NCI-H748 (cell line): ENCODE results near the gene TICAM1.
"Not testable (repeated sequence)": the region's sequence is repeated elsewhere in the genome, so short reads cannot be mapped to it uniquely, and the experiment has no call there.

Source experiments
- DNase-seq: peaks from one replicate; lab custom pipeline; 2025; ENCODE audit not compliant: unreplicated experiment; lab: John Stamatoyannopoulos, UW

The TICAM1 gene

GRCh38 chr19:4845975-4846374 lies 14.5 kb upstream of the TICAM1 start:
- DNase-seq: not testable (repeated sequence)

DNA sequence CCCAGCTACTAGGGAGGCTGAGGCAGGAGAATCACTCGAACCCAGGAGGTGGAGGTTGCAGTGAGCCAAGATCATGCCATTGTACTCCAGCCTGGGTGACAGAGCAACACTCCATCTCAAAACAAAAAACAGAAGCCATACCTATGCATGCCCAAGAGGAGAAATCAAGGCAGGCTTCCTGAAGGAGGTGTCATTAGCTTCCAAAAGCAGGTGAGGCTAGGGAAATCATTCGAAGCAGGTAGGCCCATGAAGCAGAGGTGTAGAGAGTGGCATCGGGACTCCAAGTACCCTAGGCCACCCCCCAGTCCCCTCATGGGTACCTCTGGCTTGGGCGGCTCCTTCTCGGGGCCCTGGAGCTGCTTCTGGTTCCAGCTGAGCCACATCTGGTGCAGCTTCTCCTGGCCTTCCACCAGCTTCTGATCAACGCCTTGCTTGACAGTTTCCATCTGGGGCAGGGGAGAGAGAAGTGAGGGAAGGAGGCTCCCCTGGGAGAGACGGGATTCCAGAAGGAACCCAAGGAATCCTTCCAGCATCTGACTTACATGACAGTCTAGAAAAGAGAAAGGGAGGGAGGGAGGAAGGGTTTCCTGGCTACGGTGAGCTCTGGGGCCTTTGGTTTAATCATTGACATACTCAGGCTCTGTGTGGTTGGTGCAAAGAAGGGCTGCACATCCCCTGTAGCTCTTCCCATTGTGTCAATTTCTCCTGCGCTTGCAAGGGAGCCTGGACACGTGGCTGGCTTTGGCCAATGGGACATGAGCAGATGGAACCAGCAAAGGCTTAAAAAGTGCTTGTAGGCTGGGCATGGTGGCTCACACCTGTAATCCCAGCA lies 13.1 kb upstream of the TICAM1 start:
- DNase-seq: no peak

- DNase-seq: no peak
Observed at GRCh38 chr19:4843647-4843965, 12.1 kb upstream of the TICAM1 start.

GRCh38 chr19:4839192-4839591 lies 7.7 kb upstream of the TICAM1 start:
- DNase-seq: no peak

DNA sequence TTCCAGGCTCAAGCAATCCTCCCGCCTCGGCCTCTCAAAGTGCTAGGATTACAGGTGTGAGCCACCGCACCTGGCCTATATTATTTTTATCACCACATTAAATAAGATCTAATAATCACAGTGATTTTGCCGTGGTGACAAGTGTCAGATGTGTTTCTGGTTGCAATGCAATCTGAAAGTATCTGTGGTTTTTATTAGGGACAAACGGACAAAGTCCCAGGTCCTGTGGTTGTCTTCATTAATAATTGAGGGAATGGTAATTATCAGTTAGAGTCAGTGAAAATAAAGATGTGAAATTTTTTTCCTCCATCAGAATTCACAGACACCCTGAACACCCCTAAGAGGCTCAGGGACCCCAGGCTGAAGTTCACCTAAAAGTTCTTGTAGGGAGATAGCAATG lies 1.3 kb upstream of the TICAM1 start:
- no peak for DNase-seq

GRCh38 chr19:4831979-4832340 lies 448 bp upstream of the TICAM1 start:
- DNase-seq: not testable (repeated sequence)

DNA sequence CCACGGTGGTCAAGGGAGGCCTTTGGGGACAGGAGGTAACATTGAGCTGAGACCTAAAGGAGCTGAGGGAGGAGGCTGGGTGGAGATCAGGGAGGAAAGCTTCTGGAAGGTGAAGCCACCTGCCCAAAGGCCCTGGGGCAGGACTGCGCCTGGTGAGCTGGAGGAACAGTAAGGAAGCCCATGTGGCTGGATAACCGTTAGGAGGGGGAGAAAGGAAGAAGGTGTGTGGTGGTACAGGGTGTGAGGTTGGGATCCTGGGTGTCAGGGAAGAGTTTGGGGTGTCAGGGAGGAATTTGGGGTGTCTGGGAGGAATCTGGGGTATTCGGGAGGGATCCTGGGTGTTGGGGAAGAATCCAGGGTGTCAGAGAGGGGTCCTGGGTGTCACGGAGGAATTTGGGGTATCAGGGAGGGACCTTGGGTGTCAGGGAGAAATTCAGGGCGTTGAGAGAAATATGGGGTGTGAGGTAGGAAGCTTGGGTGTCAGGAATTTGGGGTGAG lies 695 bp downstream of the TICAM1 start:
- no peak for DNase-seq

DNA sequence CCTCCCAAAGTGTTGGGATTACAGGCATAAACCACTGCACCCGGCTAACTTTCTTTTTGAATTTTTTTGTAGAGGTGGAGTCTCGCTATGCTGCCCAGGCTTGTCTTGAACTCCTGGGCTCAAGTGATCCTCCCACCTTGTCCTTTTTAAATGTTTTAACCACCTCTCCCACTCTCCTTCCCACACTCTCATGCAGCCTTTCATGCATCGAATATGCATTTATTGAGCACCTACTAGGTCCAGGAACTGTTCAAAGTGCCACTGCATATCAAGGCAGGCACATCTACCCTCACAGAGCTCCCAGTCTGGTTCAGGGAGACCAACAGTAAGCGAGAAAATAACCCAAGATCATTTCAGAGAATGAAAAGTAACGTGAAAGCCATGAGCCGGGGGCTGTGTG lies 1.2 kb downstream of the TICAM1 start:
- DNase-seq: no peak

- DNase-seq: no peak
Observed at GRCh38 chr19:4829001-4829712, 2.4 kb downstream of the TICAM1 start.

DNA sequence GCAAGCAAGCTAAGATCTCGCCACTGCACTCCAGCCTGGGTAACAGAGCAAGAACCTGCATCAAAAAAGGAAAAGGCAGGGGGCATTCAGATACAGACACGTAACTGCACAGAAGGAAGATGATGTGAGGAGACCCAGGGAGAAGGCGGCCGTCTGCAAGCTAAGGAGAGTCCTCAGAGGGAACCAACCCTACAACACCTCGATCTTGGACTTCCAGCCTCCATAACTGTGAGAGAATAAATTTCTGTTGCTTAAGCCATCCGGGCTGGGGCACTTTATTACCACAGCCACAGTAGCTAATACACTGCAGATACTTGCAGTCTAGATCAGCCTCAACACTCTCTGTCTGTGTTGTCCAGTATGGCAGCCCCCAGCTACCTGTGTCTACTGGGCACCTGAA lies 7.9 kb downstream of the TICAM1 start:
- no peak for DNase-seq

GRCh38 chr19:4822354-4822753 lies 9.2 kb downstream of the TICAM1 start:
- not testable (repeated sequence) for DNase-seq

GRCh38 chr19:4821265-4821664 lies 10.2 kb downstream of the TICAM1 start:
- no peak for DNase-seq

GRCh38 chr19:4817467-4818277 lies 13.8 kb downstream of the TICAM1 start:
- no peak for DNase-seq

DNA sequence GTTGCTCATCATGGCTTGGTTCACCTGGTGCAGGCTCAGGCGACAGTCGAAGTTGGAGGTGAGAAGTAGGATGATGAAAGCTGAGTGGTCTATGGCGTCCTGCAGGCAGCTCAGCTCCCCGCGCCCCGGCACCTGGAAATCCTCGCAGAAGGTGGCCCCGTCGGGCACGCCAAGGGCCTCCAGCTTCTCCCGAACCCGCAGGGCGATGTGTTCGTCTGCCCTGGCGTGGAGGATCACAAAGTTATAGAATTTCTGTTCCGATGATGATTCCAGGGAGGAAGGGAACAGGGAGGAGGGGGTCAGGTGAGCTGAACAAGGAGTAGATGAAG lies 14.6 kb downstream of the TICAM1 start:
- no peak for DNase-seq

DNA sequence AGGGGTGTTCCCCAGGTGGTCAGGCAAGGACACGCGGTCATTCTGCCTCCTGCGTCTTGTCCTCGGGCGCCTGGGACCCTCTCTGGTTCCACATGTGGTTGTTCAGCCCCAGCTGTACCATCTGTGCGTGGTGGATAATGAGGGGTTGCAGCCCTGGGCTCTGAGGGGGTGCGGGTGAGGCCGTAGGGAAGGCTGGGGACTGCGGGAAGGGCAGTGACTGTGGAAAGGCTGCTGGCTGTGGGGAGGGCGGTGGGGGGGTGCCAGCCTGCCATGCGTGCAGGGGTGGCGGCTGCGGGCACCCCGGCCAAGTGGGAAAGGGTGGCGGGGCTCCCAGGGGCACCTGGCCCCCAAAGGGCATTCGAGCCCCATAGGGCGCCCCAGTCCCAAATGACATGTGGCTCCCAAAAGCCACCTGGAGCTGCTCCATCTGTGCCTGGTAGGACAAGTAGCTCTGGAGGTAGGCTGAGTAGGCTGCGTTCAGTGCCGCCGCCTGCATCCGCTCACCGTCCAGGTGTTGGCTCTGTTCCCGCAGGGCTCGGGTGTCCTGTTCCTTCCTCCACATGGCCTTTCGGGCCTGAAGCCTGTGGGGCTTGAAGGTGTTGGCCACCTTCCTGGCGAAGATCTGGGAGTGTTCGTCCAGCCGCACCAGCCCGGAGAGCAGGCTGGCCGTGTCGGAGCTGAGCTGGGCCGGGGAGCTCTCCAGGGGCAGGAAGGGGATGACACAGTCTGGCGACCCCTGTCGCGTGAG lies 15.1 kb downstream of the TICAM1 start:
- DNase-seq: no peak

GRCh38 chr19:4815426-4816201 lies 15.9 kb downstream of the TICAM1 start:
- DNase-seq: peak; percentile 91

- DNase-seq: no peak
Observed at GRCh38 chr19:4814625-4815425, 16.7 kb downstream of the TICAM1 start.

- DNase-seq: peak; percentile 44
Observed at GRCh38 chr19:4811328-4812131, 20.0 kb downstream of the TICAM1 start.

DNA sequence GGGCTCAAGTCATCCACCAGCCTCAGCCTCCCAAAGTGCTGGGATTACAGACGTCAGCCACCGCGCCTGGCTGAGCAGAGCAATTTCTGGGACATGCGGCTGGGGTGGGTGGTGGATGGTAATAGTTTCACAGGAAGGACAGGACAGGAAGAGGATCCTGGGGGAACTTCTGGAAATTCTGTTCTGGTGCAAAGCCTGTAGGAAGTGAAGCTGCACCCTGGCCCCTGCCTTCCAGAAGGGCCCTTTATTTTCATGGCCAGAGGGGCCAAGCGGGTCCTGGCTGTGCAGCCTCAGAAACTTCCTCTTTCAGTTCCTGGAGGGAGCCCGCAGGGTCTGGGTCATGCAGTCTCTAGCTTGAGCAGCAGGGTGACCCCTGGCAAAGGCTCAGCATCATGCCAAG lies 24.3 kb downstream of the TICAM1 start:
- DNase-seq: no peak
